ENCODE measurements around the gene IZUMO4.

DNA sequence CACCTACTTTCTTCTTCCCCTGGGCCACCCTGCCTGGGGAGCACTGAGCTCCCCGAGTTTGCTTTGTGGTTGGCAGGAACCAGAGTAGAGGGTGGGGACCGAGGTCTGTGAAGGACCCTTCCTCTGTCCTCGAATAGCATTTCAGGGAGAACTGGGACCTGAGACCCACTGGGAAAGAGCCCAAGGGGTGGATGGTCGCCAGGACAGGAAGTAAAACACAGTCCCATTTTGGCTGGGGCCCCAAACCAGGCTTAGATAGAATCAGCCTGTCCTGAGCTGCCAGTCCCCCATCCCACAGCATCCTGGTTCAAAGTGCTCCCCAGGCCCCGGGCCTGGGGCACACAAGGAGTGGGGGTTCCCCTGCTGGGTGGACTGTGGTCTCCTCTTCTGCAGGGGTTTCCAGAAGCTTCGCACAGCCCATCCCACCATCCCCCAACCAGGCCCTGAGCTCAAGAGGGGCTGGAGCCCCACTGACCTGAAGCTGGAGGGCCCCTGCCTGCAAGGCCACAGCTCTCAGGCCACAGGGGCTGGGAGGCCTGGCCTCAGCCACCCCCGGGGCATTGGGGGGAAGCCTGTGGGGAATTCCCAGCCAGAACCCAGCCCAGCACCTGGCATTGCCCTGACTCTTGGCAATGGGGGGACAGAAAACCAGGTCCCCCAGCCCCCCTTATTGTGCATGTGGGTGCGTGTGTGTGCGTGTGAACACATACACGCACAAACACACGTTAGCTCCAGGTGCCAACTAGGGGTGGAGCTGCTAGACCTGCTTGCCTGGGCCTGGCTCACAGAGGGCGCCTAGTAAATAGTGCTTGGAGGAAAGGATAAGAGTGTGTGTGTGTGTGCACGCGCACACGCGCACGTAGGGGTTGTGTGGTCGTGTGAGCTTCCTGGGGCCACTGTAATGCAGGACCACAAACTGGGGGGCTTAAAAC lies 44.7 kb upstream of the IZUMO4 start:
- no peak for TF ChIP-seq EZH2 (IDR thresholded peaks at IDR 0.05; ENCODE audit: low read depth)
- TF ChIP-seq, protein P1, sequence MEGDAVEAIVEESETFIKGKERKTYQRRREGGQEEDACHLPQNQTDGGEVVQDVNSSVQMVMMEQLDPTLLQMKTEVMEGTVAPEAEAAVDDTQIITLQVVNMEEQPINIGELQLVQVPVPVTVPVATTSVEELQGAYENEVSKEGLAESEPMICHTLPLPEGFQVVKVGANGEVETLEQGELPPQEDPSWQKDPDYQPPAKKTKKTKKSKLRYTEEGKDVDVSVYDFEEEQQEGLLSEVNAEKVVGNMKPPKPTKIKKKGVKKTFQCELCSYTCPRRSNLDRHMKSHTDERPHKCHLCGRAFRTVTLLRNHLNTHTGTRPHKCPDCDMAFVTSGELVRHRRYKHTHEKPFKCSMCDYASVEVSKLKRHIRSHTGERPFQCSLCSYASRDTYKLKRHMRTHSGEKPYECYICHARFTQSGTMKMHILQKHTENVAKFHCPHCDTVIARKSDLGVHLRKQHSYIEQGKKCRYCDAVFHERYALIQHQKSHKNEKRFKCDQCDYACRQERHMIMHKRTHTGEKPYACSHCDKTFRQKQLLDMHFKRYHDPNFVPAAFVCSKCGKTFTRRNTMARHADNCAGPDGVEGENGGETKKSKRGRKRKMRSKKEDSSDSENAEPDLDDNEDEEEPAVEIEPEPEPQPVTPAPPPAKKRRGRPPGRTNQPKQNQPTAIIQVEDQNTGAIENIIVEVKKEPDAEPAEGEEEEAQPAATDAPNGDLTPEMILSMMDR (conservative IDR thresholded peaks at IDR 0.05): no peak

Measured in PC-9 (cell line).